ENCODE data around the gene PDE4D. TPM values are rescaled to one million over a fixed set of nuclear protein-coding genes. Genes with fewer than 3 reads are reported as not detected.

PDE4D gene
- total and polyA plus RNA-seq, 4 donors = 12.8 to 167 (median 44.5) TPM

DNA sequence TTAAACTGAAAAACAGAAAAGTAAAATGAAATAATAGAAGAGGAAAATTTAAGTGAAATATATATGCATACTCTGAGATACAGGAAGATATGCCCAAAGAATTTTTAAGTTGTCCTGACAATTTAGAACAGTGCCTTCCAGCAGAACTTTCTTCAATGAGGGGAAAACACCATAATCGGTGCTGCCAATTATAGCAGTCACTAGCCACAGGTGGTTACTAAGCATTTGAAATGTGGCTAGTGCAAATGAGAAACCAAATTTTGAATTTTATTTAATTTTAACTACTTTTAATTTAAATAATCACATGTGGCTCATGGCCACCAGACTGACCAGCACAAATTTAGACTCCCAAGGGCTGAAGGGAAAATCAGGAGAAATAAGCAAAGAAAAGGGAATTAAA lies 900.1 kb downstream of the PDE4D start:
- Histone ChIP-seq H3K36me3 (ENCODE audit: control insufficient read depth in 4 of 4, insufficient read depth in 4 of 4, low read length in 4 of 4) (peaks cover 2 to 15% (median 4%) of the 10 kb centered on the region in 4 donors), H3K4me3 (no peak overlapping the region), H3K4me1 (ENCODE audit: control insufficient read depth in 5 of 5, insufficient read depth in 5 of 5, low read length in 5 of 5) (no peaks in the 10 kb centered on the region), H3K27ac (ENCODE audit: low read depth in 1 of 2, low read length in 1 of 2) (no peak overlapping the region), H3K9ac (ENCODE audit: insufficient read depth in 1 of 2, low read length in 2 of 2) (no peak overlapping the region), H3K27me3 (ENCODE audit: control insufficient read depth in 3 of 3, insufficient read depth in 3 of 3, low read length in 2 of 3) (no peaks in the 10 kb centered on the region), H3K9me3 (ENCODE audit: control insufficient read depth in 4 of 4, insufficient read depth in 3 of 4, low read length in 3 of 4) (no peaks in the 10 kb centered on the region)
- DNase-seq (no peak), ATAC-seq (ENCODE audit: insufficient read depth, low FRiP score) (no peak)
- WGBS, 2 donors = 78 to 94% methylated on average over 1 of the region's 1 CpG
- TF ChIP-seq, protein P1, sequence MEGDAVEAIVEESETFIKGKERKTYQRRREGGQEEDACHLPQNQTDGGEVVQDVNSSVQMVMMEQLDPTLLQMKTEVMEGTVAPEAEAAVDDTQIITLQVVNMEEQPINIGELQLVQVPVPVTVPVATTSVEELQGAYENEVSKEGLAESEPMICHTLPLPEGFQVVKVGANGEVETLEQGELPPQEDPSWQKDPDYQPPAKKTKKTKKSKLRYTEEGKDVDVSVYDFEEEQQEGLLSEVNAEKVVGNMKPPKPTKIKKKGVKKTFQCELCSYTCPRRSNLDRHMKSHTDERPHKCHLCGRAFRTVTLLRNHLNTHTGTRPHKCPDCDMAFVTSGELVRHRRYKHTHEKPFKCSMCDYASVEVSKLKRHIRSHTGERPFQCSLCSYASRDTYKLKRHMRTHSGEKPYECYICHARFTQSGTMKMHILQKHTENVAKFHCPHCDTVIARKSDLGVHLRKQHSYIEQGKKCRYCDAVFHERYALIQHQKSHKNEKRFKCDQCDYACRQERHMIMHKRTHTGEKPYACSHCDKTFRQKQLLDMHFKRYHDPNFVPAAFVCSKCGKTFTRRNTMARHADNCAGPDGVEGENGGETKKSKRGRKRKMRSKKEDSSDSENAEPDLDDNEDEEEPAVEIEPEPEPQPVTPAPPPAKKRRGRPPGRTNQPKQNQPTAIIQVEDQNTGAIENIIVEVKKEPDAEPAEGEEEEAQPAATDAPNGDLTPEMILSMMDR (IDR thresholded peaks at IDR 0.05; ENCODE audit: control extremely low read depth, extremely low read depth) = no peak

DNA sequence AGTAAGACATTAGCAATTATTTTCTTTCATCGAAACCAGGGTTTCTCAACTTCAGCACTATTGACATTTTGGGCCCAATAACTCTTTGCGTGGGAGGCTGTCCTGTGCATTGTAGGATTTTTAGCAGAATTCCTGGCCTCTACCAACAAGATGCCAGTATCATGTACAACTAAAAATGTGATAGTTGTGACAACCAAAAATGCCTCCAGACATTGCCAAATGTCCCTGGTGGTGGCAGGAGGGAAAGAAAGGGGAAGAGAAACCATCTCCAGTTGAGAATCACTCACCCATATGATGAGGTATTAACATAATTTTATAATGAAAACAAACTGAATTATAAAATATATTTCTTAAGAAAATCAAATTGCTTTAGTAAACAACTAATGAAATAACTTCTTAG lies 904.6 kb downstream of the PDE4D start:
- H3K36me3 ChIP-seq (ENCODE audit: control insufficient read depth in 4 of 4, insufficient read depth in 4 of 4, low read length in 4 of 4) = peaks cover 4 to 25% (median 9%) of the 10 kb centered on the region in 4 donors

DNA sequence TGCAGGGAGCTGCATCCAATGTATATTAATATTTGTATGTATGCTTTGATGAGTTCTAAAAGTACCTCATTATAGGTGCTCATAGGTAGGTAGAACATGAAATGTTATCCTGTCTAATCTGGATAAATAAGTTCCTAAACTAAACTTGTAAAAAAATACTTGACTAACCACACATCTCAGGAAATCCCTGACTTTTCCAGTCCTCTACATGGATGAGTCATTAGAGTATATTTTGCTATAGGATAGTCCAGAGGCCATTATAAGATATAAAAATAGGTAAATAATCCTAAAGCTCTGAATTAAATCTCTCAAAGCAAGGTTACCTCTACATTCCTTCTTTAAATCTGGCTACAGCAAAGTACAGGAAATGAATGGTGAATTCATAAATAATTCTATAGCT lies 906.3 kb downstream of the PDE4D start:
- TF ChIP-seq, protein P1 (IDR thresholded peaks at IDR 0.05; ENCODE audit: control extremely low read depth, extremely low read depth) = no peak
- H3K4me3 ChIP-seq = no peak overlapping the region
- H3K36me3 ChIP-seq (ENCODE audit: control insufficient read depth in 4 of 4, insufficient read depth in 4 of 4, low read length in 4 of 4) = peaks cover 8 to 30% (median 19%) of the 10 kb centered on the region in 4 donors
- no peaks in the 10 kb centered on the region for H3K27me3 ChIP-seq (ENCODE audit: control insufficient read depth in 3 of 3, insufficient read depth in 3 of 3, low read length in 2 of 3)
- H3K4me1 ChIP-seq (ENCODE audit: control insufficient read depth in 5 of 5, insufficient read depth in 5 of 5, low read length in 5 of 5) = no peaks in the 10 kb centered on the region
- ATAC-seq (ENCODE audit: insufficient read depth, low FRiP score) (no peak), DNase-seq (no peak)
- H3K27ac ChIP-seq (ENCODE audit: low read depth in 1 of 2, low read length in 1 of 2) = no peak overlapping the region
- no peak overlapping the region for H3K9ac ChIP-seq (ENCODE audit: insufficient read depth in 1 of 2, low read length in 2 of 2)
- peaks cover 0 to 3% (median 0%) of the 10 kb centered on the region in 4 donors for H3K9me3 ChIP-seq (ENCODE audit: control insufficient read depth in 4 of 4, insufficient read depth in 3 of 4, low read length in 3 of 4)

More for the DNA sequence above, 904.6 kb downstream of the PDE4D start:
- ATAC-seq (ENCODE audit: insufficient read depth, low FRiP score) (no peak), DNase-seq (no peak)
- Histone ChIP-seq H3K4me1 (ENCODE audit: control insufficient read depth in 5 of 5, insufficient read depth in 5 of 5, low read length in 5 of 5) (no peaks in the 10 kb centered on the region), H3K9ac (ENCODE audit: insufficient read depth in 1 of 2, low read length in 2 of 2) (no peak overlapping the region), H3K27me3 (ENCODE audit: control insufficient read depth in 3 of 3, insufficient read depth in 3 of 3, low read length in 2 of 3) (no peaks in the 10 kb centered on the region), H3K27ac (ENCODE audit: low read depth in 1 of 2, low read length in 1 of 2) (no peak overlapping the region), H3K4me3 (no peak overlapping the region), H3K9me3 (ENCODE audit: control insufficient read depth in 4 of 4, insufficient read depth in 3 of 4, low read length in 3 of 4) (no peaks in the 10 kb centered on the region)
- TF ChIP-seq, protein P1 (IDR thresholded peaks at IDR 0.05; ENCODE audit: control extremely low read depth, extremely low read depth) = no peak
- 99 to 100% methylated on average over 2 of the region's 2 CpGs for WGBS, 2 donors

DNA sequence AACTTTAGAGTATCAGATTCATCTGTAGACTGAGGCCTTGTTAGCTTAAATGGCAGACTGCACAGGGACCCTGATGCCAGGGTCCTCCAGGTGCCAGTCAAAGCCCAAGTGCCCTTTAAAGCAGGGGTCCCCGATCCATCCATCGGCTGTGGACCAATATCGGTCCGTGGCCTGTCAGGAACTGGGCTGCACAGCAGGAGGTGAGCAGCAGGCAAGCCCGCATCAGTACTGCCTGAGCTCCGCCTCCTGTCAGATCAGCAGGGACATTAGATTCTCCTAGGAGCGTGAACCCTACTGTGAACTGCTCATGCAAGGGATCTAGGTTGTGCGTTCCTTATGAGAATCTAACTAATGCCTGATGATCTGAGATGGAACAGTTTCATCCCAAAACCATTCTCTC lies 907.2 kb downstream of the PDE4D start:
- no peak overlapping the region for H3K9ac ChIP-seq (ENCODE audit: insufficient read depth in 1 of 2, low read length in 2 of 2)
- no peak overlapping the region for H3K27ac ChIP-seq (ENCODE audit: low read depth in 1 of 2, low read length in 1 of 2)
- DNase-seq = no peak
- H3K36me3 ChIP-seq (ENCODE audit: control insufficient read depth in 4 of 4, insufficient read depth in 4 of 4, low read length in 4 of 4) = peaks cover 13 to 32% (median 22%) of the 10 kb centered on the region in 4 donors
- H3K4me1 ChIP-seq (ENCODE audit: control insufficient read depth in 5 of 5, insufficient read depth in 5 of 5, low read length in 5 of 5) = no peaks in the 10 kb centered on the region
- H3K27me3 ChIP-seq (ENCODE audit: control insufficient read depth in 3 of 3, insufficient read depth in 3 of 3, low read length in 2 of 3) = no peaks in the 10 kb centered on the region
- no peak for ATAC-seq (ENCODE audit: insufficient read depth, low FRiP score)
- peaks cover 0 to 3% (median 0%) of the 10 kb centered on the region in 4 donors for H3K9me3 ChIP-seq (ENCODE audit: control insufficient read depth in 4 of 4, insufficient read depth in 3 of 4, low read length in 3 of 4)
- 71 to 83% methylated on average over 8 of the region's 8 CpGs for whole genome bisulfite sequencing, 2 donors
- TF ChIP-seq, protein P1 (IDR thresholded peaks at IDR 0.05; ENCODE audit: control extremely low read depth, extremely low read depth) = no peak
- H3K4me3 ChIP-seq = no peak overlapping the region

All from lung (tissue), 12 donors.